ENCODE measurements around the gene NEDD4L. TPM values are rescaled to one million over a fixed set of nuclear protein-coding genes. Genes with fewer than 3 reads are reported as not detected.

NEDD4L gene
- total and polyA plus RNA-seq, 7 donors: 14.8 to 28.0 (median 19.6) TPM

DNA sequence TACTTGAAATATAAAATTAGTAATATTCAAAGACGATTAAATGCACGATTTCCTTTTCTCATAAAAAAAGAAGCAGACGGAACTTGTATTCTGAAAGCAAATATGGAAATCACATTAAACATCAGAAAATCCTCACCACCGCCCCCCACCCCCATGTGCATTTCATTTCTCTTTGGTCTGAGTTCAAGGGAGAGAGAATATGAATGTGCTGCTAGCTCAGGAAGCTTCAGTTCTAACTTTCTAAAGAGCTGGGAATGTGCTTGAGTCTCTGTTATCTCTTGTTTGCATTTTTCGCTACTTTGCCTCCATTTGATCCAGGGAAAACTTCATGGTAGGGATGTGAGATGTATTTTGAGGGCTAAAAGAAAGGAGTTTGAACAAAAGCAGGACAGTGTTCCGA is 143.6 kb downstream of the NEDD4L start:
- ATAC-seq: no peak
- Histone ChIP-seq H3K4me3 (no peak overlapping the region), H3K36me3 (ENCODE audit: insufficient read depth in 1 of 2, low read depth in 1 of 2) (no peaks in the 10 kb centered on the region), H3K27ac (no peak overlapping the region), H3K9me3 (no peaks in the 10 kb centered on the region), H3K27me3 (ENCODE audit: insufficient read depth in 3 of 3, low read length in 2 of 3) (no peaks in the 10 kb centered on the region), H3K4me1 (peaks cover 20% of the 10 kb centered on the region)
- WGBS, 3 donors: 89 to 93% (median 90%) methylated on average over 6 of the region's 6 CpGs
- intact Hi-C loops (cut with DNase I): no loop called here
- TF ChIP-seq, protein P1, sequence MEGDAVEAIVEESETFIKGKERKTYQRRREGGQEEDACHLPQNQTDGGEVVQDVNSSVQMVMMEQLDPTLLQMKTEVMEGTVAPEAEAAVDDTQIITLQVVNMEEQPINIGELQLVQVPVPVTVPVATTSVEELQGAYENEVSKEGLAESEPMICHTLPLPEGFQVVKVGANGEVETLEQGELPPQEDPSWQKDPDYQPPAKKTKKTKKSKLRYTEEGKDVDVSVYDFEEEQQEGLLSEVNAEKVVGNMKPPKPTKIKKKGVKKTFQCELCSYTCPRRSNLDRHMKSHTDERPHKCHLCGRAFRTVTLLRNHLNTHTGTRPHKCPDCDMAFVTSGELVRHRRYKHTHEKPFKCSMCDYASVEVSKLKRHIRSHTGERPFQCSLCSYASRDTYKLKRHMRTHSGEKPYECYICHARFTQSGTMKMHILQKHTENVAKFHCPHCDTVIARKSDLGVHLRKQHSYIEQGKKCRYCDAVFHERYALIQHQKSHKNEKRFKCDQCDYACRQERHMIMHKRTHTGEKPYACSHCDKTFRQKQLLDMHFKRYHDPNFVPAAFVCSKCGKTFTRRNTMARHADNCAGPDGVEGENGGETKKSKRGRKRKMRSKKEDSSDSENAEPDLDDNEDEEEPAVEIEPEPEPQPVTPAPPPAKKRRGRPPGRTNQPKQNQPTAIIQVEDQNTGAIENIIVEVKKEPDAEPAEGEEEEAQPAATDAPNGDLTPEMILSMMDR (IDR thresholded peaks at IDR 0.05): no peak
- DNase-seq: no peak

DNA sequence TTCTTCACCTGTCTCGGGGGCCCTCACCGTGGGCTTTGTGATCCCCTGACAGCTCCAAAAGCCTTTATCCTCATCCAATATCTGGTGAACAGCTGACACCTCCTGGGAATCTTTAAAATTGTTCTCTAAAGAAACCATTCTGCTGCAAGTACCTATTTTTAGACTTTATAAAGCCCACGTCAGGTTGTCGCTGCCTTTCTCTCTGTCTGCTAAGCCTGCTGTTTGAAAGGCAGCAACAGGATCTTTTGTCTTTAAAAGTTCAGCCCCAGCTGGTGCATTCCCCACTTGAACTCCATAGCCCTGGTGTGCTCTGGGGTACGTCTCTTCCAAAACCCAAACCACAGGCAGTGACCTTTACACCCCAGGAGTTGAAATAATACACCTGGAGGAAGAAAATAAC is 145.0 kb downstream of the NEDD4L start:
- H3K27ac ChIP-seq: peak overlapping the region; percentile 46
- TF ChIP-seq, protein P1 (IDR thresholded peaks at IDR 0.05): no peak
- no peak for DNase-seq

DNA sequence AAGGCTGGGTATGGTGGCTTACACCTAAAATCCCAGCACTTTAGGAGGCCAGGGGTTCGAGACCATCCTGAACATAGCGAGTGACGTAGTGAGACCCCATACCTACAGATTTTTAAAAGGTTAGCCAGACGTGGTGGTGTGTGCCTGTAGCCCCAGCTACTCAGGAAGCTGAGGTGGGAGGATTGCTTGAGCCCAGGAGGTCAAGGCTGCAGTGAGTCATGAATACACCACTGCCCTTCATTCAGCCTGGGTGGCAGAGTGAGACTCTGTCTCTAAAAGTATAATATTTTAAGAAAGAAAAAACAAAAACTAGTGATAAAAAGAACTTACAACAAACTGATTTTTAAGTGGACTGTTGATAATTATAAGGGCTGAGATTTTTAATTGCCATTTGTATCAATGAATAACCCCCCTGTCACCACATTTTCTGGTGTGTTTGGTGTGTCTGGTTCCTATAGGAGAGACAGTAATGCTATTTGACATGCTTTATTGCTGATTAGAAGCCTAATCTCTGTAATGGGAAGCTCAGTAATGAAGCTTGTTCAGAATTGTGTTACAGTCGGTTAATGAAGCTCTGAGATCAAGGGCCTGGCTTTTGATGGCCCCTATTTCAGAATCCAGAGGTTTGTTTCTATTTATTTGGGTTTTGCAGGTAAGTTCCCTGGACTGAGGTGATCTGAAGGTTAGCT is 147.0 kb downstream of the NEDD4L start:
- 90 to 92% (median 90%) methylated on average over 5 of the region's 5 CpGs for WGBS, 3 donors
- H3K27me3 ChIP-seq (ENCODE audit: insufficient read depth in 3 of 3, low read length in 2 of 3): no peaks in the 10 kb centered on the region
- H3K4me1 ChIP-seq: peaks cover 14% of the 10 kb centered on the region
- no peak for DNase-seq
- intact Hi-C loops (cut with DNase I): loop anchor here in 1 of 2 donors (5.0 kb wide), 1 partner anchor 131 kb away; no protein-coding TSS in a partner anchor
- no peaks in the 10 kb centered on the region for H3K9me3 ChIP-seq
- H3K4me3 ChIP-seq: no peak overlapping the region
- H3K27ac ChIP-seq: no peak overlapping the region
- TF ChIP-seq, protein P1 (IDR thresholded peaks at IDR 0.05): no peak
- no peak for ATAC-seq
- no peaks in the 10 kb centered on the region for H3K36me3 ChIP-seq (ENCODE audit: insufficient read depth in 1 of 2, low read depth in 1 of 2)

More for the DNA sequence above, 145.0 kb downstream of the NEDD4L start:
- H3K4me3 ChIP-seq: peak overlapping the region; percentile 14
- intact Hi-C loops (cut with DNase I): no loop called here
- 43 to 65% (median 43%) methylated on average over 5 of the region's 5 CpGs for WGBS, 3 donors
- peaks cover 14% of the 10 kb centered on the region for H3K4me1 ChIP-seq
- no peaks in the 10 kb centered on the region for H3K27me3 ChIP-seq (ENCODE audit: insufficient read depth in 3 of 3, low read length in 2 of 3)
- H3K9me3 ChIP-seq: no peaks in the 10 kb centered on the region
- no peaks in the 10 kb centered on the region for H3K36me3 ChIP-seq (ENCODE audit: insufficient read depth in 1 of 2, low read depth in 1 of 2)
- peak in 3 of 4 donors; percentile 29 to 42 (median 36) for ATAC-seq

DNA sequence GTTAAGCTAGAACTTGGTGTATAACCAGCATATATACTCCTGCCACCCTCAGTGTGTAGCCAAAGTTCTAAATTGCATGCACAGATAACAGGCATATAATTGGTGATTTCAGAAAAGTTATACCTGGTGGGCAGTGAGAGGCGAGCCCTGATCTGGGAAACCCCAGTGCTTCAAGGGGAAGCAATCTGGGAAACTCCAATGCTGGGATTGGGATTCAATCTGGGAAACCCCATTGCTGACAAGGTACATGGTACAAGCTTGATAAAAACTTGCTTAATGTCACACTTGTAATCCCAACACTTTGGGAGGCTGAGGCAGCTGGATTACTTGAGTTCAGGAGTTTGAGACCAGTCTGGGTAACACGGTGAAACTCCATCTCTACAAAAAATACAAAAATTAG is 147.6 kb downstream of the NEDD4L start:
- 96 to 100% (median 98%) methylated on average over 2 of the region's 2 CpGs for WGBS, 3 donors
- intact Hi-C loops (cut with DNase I): loop anchor here in 1 of 2 donors (5.0 kb wide), 1 partner anchor 131 kb away; no protein-coding TSS in a partner anchor

More for the DNA sequence above, 147.6 kb downstream of the NEDD4L start:
- Histone ChIP-seq H3K27ac (no peak overlapping the region), H3K9me3 (no peaks in the 10 kb centered on the region), H3K27me3 (ENCODE audit: insufficient read depth in 3 of 3, low read length in 2 of 3) (no peaks in the 10 kb centered on the region), H3K4me1 (peaks cover 14% of the 10 kb centered on the region), H3K4me3 (no peak overlapping the region), H3K36me3 (ENCODE audit: insufficient read depth in 1 of 2, low read depth in 1 of 2) (no peaks in the 10 kb centered on the region)
- no peak for ATAC-seq
- TF ChIP-seq, protein P1 (IDR thresholded peaks at IDR 0.05): no peak
- DNase-seq: no peak

Data from psoas muscle (tissue), 8 donors.